ENCODE results near the gene SLIT3. TPM values are rescaled to one million over a fixed set of nuclear protein-coding genes. Genes with fewer than 3 reads are reported as not detected.

The SLIT3 gene
- total RNA-seq, 1 experiment from 2014 or later, result 0.10 TPM

GRCh38 chr5:169097374-169098326 lies 203.3 kb downstream of the SLIT3 start:
- Histone ChIP-seq H3K9me3 (ENCODE audit: control insufficient read depth in 1 of 2, insufficient read depth in 1 of 2, low read depth in 1 of 2, low read length in 2 of 2) (no peaks in the 10 kb centered on the region), H4K20me1 (ENCODE audit: insufficient read depth) (no peaks in the 10 kb centered on the region), H3K9ac (ENCODE audit: low read length) (no peak overlapping the region), H3K27me3 (ENCODE audit: insufficient read depth, low read length) (peaks cover 34% of the 10 kb centered on the region), H3K4me2 (ENCODE audit: low read length) (no peak overlapping the region), H3K27ac (ENCODE audit: low read depth, low read length) (no peak overlapping the region), H3K4me3 (replicated peaks in 1 of 2; ENCODE audit: low read depth in 1 of 2, low read length in 2 of 2) (no peak overlapping the region), H3K9me2 (ENCODE audit: insufficient read depth) (no peaks in the 10 kb centered on the region), H3K4me1 (ENCODE audit: control insufficient read depth in 1 of 2, insufficient read depth in 2 of 2, low read length in 2 of 2) (peaks cover 0 to 6% of the 10 kb centered on the region in 2 experiments; a peak in 2 of 4 replicates), H2AFZ (ENCODE audit: low read depth, low read length, poor library complexity, severe bottlenecking) (no peak overlapping the region), H3K79me2 (ENCODE audit: insufficient read depth, low read length) (no peaks in the 10 kb centered on the region), H3K36me3 (ENCODE audit: control insufficient read depth in 1 of 2, insufficient read depth in 2 of 2, low read length in 2 of 2) (no peaks in the 10 kb centered on the region)
- POLR2A ChIA-PET, result no interaction called here
- RAD21 ChIA-PET (ENCODE audit: low non-redundant PET in 1 of 2, low total read pairs in 2 of 2, uncharacterized antibody in 2 of 2, unreplicated experiment in 2 of 2), result no interaction called here
- no peak for ATAC-seq
- BruUV-seq (replicated peaks), result no TSS peak
- intact Hi-C loops (cut with micrococcal nuclease), result no loop called here
- CTCF ChIA-PET, result no interaction called here
- TF ChIP-seq EZH2 (IDR thresholded peaks at IDR 0.05), result no peak
- TF ChIP-seq ZNF274 (IDR thresholded peaks at IDR 0.05; ENCODE audit: low read depth, low read length), result no peak
- TF ChIP-seq MAX (IDR thresholded peaks at IDR 0.05), result no peak
- no peak for TF ChIP-seq ZBTB33 (IDR thresholded peaks at IDR 0.05; ENCODE audit: extremely low read depth, insufficient replicate concordance, low read length)
- no peak for TF ChIP-seq EZH2phosphoT487 (IDR thresholded peaks at IDR 0.05; ENCODE audit: borderline replicate concordance)
- TF ChIP-seq CEBPB (IDR thresholded peaks at IDR 0.05; ENCODE audit: low read depth), result no peak
- TF ChIP-seq SP1 (IDR thresholded peaks at IDR 0.05; ENCODE audit: low read depth), result no peak
- no peak for TF ChIP-seq ATF3 (IDR thresholded peaks at IDR 0.05)
- no peak for TF ChIP-seq ELF1 (IDR thresholded peaks at IDR 0.05; ENCODE audit: borderline replicate concordance, low read depth)
- no peak for TF ChIP-seq SIN3A (IDR thresholded peaks at IDR 0.05; ENCODE audit: low read depth)
- TF ChIP-seq REST (IDR thresholded peaks at IDR 0.05; ENCODE audit: low read depth), result no peak
- TF ChIP-seq ZFX (IDR thresholded peaks at IDR 0.05), result no peak
- no peak for TF ChIP-seq YY1 (IDR thresholded peaks at IDR 0.05; ENCODE audit: extremely low read depth, insufficient replicate concordance, low read depth, low read length)
- no peak for TF ChIP-seq POLR2A (IDR thresholded peaks at IDR 0.05; ENCODE audit: borderline replicate concordance, extremely low read depth, insufficient read depth, insufficient read length)
- no peak for TF ChIP-seq JUND (IDR thresholded peaks at IDR 0.05)
- no peak for TF ChIP-seq SRF (IDR thresholded peaks at IDR 0.05; ENCODE audit: low read depth)
- TF ChIP-seq EGR1 (IDR thresholded peaks at IDR 0.05; ENCODE audit: low read depth), result no peak
- no peak for TF ChIP-seq POLR2AphosphoS5 (IDR thresholded peaks at IDR 0.05; ENCODE audit: low read depth, low read length)
- TF ChIP-seq CBX3 (IDR thresholded peaks at IDR 0.05; ENCODE audit: low read depth), result no peak
- no peak for DNase-seq (ENCODE audit: low read depth, low spot score)

Measured in HCT116 (cell line).